Measurements from ENCODE around the gene GPR107.

GPR107 gene

GRCh38 chr9:130174920-130175321 lies 121.2 kb downstream of the GPR107 start:
- TF ChIP-seq CTCF (IDR thresholded peaks at IDR 0.05; ENCODE audit: low read depth, low read length, missing control alignments): no peak
- no peak for DNase-seq (ENCODE audit: low read depth)
- no peak overlapping the region for H3K4me3 ChIP-seq (ENCODE audit: low read depth, low read length)

GRCh38 chr9:130175355-130175754 lies 121.6 kb downstream of the GPR107 start:
- no peak overlapping the region for H3K4me3 ChIP-seq (ENCODE audit: low read depth, low read length)
- no peak for DNase-seq (ENCODE audit: low read depth)
- TF ChIP-seq CTCF (IDR thresholded peaks at IDR 0.05; ENCODE audit: low read depth, low read length, missing control alignments): no peak

- no peak for TF ChIP-seq CTCF (IDR thresholded peaks at IDR 0.05; ENCODE audit: low read depth, low read length, missing control alignments)
Measured at GRCh38 chr9:130176760-130177159, 123.1 kb downstream of the GPR107 start.

GRCh38 chr9:130177898-130178805 lies 124.4 kb downstream of the GPR107 start:
- no peak for DNase-seq (ENCODE audit: low read depth)
- TF ChIP-seq CTCF (IDR thresholded peaks at IDR 0.05; ENCODE audit: low read depth, low read length, missing control alignments): no peak
- H3K4me3 ChIP-seq (ENCODE audit: low read depth, low read length): no peak overlapping the region

More at GRCh38 chr9:130176760-130177159, 123.1 kb downstream of the GPR107 start:
- no peak overlapping the region for H3K4me3 ChIP-seq (ENCODE audit: low read depth, low read length)
- DNase-seq (ENCODE audit: low read depth): no peak

GRCh38 chr9:130179331-130179907 lies 125.7 kb downstream of the GPR107 start:
- DNase-seq (ENCODE audit: low read depth): no peak
- no peak for TF ChIP-seq CTCF (IDR thresholded peaks at IDR 0.05; ENCODE audit: low read depth, low read length, missing control alignments)
- H3K4me3 ChIP-seq (ENCODE audit: low read depth, low read length): no peak overlapping the region

GRCh38 chr9:130180516-130180915 lies 126.8 kb downstream of the GPR107 start:
- DNase-seq (ENCODE audit: low read depth): no peak
- H3K4me3 ChIP-seq (ENCODE audit: low read depth, low read length): no peak overlapping the region
- TF ChIP-seq CTCF (IDR thresholded peaks at IDR 0.05; ENCODE audit: low read depth, low read length, missing control alignments): no peak

Data from GM12864 (cell line).